Stimulated activated CD8-positive, alpha-beta memory T cell treated with anti-CD3 and anti-CD28 coated beads, Interleukin-7, amount 100 ng/mL, for 24 hours (primary cell): Measurements from ENCODE around the gene CAMK2N1.
A peak's percentile ranks its signal among the peaks of the same experiment; 100 is the strongest.
"Not testable (repeated sequence)": the region's sequence is repeated elsewhere in the genome, so short reads cannot be mapped to it uniquely, and the experiment has no call there.

ENCODE experiments used
- DNase-seq: peaks from one replicate; pipeline ENCODE4 v3.0.0-alpha.2; 2020; ENCODE audit warnings: low read depth

The CAMK2N1 gene

GRCh38 chr1:20485527-20486456 lies at the start of gene CAMK2N1:
CAMK2N1 (minus strand) TSS chr1:20486210; CDS start chr1:20485379, 831 bp downstream.
- no peak for DNase-seq

- DNase-seq: no peak
These were observed 48.8 kb upstream of the CAMK2N1 start for GRCh38 chr1:20534659-20535417.

- no peak for DNase-seq
These were observed 47.6 kb upstream of the CAMK2N1 start for GRCh38 chr1:20533635-20534034.

GRCh38 chr1:20530901-20531300 lies 44.9 kb upstream of the CAMK2N1 start:
- DNase-seq: no peak

DNA sequence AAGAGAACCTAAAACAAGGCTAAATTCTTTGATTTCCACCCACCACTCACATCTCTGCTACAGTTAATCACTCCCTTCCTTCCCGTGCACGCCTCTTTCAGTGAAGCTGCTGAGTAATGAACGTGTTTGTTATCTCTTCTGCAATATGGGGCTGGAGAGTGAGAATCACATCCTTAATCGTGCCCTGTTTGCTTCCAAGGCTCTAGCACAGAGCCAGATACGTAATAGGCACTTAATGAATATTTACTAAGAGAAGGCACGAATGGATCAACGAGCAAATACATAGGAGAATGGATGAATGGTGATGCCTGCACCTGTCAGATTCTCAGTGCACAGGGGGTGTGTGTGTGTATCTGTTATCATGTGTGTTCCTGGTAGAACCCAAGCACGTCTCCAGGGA lies 44.3 kb upstream of the CAMK2N1 start:
- DNase-seq: no peak

GRCh38 chr1:20528221-20528620 lies 42.2 kb upstream of the CAMK2N1 start:
- no peak for DNase-seq

GRCh38 chr1:20526267-20526666 lies 40.3 kb upstream of the CAMK2N1 start:
- no peak for DNase-seq

DNA sequence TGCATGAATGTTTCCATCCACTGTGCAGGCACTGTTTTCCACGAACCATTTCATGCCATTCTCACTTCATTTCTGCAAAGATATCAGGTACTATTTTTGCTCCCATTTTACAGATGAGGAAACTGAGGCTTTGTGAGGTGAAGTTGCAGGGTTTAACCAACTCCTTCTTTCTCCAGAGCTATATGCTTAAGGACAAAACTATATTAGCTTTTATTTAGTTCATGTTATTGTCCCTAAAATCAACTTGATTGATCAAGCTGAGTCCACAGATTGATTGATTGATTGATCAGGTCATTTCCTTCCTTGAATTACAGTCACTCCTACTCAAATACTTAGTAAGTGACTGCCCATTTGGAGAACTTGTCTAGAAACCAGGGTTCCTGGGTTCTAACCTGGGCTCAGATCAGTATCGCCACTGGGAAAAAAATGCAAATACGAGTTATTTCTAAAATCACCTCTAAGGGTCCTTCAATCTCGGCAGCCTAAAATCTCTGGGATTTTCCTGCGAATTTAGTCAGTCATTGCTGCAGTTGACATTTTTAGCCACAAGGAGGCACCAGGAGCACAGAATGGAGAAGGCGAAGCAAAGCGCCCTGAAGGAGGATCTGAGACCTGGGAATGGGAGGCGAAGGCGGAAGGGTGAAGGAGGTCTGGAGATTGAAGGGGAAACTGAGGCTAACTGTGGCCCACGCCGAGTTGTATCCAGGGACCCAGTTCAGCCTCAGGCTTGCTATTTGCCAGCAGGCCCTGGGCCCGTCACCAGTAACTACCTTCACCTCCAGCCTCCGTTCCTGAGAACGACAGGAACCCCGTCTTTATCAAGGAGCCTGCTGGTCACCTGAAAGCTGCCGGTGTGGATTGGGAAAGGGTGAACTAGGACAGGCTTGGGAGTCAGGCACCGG lies 36.2 kb upstream of the CAMK2N1 start:
- DNase-seq: peak; percentile 52

- not testable (repeated sequence) for DNase-seq
These were observed 33.7 kb upstream of the CAMK2N1 start for GRCh38 chr1:20519609-20520262.

DNA sequence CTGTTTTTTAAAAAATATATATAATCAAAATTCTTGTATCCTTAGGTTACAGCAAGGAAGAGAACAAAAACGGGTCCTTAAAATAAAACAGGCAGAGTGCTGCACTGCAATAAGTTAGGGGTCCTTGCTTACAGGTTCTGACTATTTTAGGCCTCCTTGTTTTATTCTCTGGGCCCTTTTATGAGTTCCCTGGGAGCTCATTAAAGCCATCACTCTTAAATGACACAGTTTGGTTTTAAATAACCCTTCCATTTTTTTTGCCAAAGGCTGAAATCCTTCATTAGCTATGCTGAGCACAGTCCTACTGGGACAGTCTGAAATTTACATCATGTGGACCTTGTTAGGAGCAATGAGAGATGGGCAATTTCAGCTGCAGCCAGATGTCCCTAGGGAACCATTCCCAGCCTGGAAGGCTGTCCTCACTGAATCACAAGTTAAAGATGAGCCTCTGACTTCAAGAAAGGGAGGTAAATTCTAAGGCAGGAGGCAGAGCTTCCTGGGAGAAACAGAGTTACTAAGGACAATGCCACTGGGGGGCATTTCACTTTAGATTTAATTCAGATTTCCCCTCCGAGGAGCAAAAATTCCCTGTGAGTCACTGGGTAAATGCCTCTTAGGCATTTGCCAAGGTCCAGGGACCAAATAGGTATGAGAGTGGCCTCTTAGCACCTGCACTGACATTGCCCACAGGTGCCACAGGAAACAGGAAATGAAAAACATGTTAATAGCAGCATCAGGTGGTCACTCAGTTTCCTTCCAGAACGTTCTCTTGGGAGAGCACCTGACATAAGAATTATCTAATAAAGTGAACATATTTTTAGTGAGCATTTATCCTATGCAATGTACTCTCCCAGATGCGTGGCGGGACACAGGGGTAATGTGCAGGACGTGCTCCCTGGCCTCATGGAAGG lies 25.8 kb upstream of the CAMK2N1 start:
- DNase-seq: no peak

DNA sequence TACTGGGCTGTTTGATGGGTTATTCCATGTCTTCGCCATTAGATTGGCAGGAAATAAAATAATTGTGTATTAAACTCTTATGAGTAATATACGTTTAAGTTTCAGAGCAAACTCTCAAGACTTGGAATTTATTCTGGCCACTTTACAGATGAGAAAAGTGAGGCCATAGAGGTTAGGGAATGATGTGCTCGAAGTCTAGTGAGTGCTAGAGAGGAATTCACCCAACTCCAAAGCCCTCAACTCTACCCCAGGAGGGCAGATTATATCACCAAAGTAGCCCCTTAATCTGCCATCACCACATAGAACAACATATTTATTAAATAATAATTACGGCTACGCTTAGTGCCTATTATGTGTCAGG lies 22.4 kb upstream of the CAMK2N1 start:
- DNase-seq: no peak

GRCh38 chr1:20507564-20508410 lies 21.8 kb upstream of the CAMK2N1 start, which contains the start of gene MUL1:
MUL1 (minus strand) TSS chr1:20508151; CDS start chr1:20508024, 127 bp downstream.
- DNase-seq: peak; percentile 96

DNA sequence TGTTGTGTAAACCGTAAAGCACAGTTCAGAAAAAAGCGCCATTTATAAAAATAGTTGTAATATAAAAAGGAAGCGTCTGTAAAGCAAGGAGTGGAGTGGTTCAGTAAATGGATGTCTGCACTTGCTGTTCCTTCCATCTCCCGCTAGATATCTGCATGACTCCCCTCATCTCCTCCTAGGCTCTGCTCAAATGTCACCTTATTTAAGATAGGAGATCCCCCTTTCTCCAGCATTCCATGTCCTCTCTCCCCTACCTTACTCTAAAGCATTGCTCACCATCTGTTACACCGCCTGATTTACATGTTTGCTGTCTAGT lies 21.2 kb upstream of the CAMK2N1 start:
- DNase-seq: no peak

GRCh38 chr1:20505488-20505887 lies 19.5 kb upstream of the CAMK2N1 start:
- no peak for DNase-seq

- no peak for DNase-seq
These were observed 14.7 kb upstream of the CAMK2N1 start for GRCh38 chr1:20500716-20501115.

DNA sequence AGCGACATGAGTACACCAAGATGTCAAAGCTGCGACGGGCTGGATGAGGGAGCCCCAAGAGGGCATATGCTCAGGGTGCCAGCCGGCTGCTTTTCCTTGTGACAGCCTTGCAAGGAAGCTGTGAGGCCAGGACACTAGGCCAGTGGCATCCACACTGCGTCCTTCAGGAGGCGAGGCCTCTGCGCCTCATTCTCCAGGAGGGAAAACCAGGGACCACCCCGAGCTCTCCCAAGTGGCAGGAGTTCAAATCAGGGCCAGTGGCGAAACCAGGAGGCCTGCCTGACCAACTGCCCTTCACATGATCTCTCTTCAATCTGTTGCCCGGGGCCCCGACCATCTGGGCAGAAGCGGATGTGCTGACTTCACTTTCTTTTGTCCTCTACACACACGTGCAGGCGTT lies 13.7 kb upstream of the CAMK2N1 start:
- no peak for DNase-seq

- no peak for DNase-seq
These were observed 13.1 kb upstream of the CAMK2N1 start for GRCh38 chr1:20499105-20499504.

GRCh38 chr1:20498116-20498515 lies 12.1 kb upstream of the CAMK2N1 start:
- no peak for DNase-seq

- no peak for DNase-seq
These were observed 11.5 kb upstream of the CAMK2N1 start for GRCh38 chr1:20497506-20497905.
